Measurements from ENCODE around the gene RAP1GAP.

RAP1GAP gene

DNA sequence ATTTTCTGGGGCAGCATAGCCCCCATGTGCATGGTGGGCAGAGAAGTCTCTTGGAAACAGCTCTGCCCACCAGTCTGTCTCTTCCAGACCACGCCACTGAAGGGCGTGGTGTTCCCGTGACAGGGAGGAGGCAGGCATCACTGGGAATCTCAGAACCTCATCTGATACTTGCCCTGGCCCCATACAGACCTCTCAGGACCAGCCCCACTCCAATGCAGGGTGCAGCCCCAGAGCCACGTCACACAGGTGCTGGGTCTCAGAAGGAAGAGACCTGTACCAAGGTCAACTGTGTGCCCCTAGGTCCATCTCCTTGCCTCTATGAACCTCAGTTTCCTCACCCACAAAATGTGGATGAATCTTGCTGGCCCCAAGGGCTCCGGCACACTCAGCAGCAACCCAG is 7.3 kb downstream of the RAP1GAP start:
- no peak for DNase-seq

DNA sequence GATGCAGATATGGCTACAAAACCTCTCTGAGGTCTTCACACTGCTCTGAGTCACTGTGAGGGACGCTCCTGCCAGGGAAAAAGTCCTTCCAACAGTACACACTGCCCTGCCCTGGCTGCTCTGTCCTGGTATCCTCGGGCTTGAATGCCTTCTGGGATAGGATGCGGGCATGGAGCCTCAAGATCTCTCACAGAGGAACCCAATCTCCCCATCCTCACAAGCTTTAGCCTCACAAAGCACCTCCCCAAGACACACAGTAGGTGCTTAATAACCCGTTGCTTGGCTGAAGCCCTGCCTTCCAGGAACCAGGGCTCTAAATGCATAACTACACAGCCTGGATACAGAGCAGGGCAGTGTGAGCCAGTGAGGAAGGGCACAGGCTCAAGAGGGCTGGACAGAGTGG is 9.2 kb downstream of the RAP1GAP start:
- DNase-seq, result no peak

- peak; percentile 67 for DNase-seq
Observed at GRCh38 chr1:21659099-21659923, 9.8 kb downstream of the RAP1GAP start.

DNA sequence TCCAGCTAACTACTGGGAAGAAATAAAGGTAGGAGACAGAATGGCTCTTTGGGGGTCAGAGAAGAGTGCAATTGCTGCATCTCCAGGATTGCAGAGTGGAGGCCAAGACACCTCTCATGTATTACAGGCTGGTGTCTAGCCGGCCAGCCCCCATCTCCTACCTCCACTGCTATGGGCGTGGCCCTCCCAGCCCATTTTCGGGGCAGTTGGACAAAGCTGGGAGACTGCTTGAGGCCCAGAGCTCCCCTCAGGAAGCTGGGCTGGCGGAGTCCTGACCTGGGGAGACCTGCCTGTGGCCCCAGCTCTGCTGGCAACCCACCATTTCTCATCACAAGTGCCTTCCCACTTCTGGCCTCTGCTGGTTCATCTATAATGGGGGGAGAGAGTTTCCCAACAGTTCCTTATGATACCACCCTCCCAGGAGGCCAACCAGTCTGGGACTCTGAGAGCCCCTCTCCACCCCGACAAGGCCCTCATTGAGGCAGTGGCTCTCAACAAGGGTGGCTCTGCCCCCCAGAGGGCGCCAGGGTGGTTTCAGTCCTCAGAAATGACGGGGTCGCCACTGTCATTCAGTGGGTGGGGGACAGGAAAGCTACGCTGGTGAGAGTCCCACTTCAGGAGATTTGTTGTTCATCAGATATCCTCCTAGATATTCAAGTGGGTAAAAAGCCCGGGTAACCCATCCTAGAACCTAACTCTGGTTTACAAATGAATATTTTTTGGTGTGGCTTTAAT is 11.5 kb downstream of the RAP1GAP start:
- no peak for DNase-seq

DNA sequence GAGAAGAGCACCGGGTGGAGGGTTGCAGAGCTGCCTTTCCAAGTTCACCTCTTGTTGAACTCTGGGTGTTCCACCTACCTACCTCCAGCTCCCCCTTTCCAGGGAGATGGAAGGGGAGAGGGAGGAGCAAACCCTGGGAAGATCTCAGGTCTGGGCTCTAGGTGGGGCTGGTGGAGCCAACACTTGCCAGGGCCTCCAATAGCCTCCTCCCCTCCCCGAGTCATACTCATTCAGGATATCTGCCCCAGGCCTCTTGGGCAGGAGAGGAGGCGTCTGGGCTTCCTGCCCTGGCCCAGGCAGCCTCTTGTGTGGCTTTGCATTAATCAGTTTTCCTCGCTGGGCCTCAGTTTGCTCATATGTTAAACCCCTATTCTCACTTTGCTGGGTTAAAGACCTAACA is 13.4 kb downstream of the RAP1GAP start:
- no peak for DNase-seq

DNA sequence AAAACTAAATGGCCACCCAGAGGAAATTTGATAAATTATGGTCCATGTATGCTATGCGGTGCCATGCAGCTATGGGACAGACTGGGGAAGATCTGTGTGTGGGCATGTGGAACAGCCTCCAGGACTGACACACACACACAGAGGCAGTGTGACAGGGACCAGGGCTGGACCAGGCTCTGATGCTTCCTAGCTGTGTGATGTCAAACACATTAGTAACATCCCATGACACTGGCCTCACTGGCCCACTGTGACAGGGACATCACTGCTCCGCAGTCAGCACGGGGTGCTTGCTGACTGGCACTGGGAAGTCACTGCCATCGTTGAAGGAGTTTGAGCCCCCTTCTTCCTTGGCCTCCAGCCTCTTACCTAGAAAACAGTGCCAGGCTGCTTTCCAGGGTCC is 13.9 kb downstream of the RAP1GAP start:
- DNase-seq, result no peak

- no peak for DNase-seq
Observed at GRCh38 chr1:21654209-21654608, 14.9 kb downstream of the RAP1GAP start.

GRCh38 chr1:21653744-21654100 is 15.4 kb downstream of the RAP1GAP start:
- DNase-seq, result no peak

DNA sequence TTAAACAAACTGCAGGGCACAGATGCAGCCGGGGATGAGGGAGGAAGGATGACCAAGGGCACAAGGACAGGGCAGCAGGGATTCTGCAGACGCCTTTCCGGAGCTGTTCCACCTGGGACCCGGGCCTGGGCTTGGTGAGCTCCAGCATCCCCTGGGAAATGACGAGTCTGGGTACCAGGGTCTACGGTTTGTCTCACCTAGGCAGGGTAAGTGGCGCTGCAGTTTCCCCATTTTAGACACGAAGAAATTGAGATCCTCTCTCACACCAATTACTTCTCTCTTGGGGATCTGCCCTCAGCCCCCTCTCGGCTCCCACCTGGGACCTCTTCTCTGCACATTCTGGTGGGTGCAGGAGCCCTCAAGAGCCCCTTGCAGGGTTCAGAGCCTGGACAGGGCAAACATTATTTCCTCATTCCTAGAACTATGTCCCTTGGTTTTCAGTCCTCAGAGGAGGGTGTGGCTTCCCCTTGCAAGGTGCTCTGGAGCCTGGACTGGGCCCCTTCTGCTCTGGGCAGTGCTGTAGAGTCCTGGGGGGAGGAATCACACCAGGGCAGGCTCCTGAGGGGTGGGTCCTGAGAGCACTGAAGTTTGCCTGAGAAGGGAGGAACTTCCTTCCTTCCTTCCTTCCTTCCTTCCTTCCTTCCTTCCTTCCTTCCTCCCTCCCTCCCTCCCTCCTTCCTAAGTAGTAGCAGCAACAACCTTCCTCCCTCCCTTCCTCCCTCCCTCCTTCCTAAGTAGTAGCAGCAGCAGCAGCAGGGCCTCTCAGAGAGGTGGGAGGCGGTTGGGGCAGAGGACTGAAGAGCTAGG is 16.0 kb downstream of the RAP1GAP start:
- no peak for DNase-seq

GRCh38 chr1:21652101-21652936 is 16.8 kb downstream of the RAP1GAP start:
- no peak for DNase-seq

- peak; percentile 14 for DNase-seq
Observed at GRCh38 chr1:21651214-21652042, 17.7 kb downstream of the RAP1GAP start.

DNA sequence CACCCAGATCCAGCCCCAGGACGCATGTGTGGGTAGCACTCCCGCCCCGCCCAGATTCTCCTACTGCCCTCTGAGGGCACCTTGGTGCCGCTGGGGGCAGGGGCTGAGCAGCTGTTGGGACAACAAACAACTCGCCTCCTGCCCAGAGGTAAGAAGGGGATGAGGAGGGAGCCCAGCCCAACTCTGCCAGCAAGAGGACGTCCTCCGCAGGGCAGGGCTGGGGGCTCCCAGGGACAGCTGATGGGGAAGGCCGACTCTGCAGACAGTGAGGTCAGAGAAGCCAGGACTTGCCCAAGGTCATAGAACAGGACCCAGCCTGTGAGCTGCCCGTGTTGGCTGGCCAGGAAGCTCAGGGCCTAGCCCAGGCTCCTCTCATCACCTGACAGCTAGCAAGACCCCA is 18.8 kb downstream of the RAP1GAP start:
- no peak for DNase-seq

DNA sequence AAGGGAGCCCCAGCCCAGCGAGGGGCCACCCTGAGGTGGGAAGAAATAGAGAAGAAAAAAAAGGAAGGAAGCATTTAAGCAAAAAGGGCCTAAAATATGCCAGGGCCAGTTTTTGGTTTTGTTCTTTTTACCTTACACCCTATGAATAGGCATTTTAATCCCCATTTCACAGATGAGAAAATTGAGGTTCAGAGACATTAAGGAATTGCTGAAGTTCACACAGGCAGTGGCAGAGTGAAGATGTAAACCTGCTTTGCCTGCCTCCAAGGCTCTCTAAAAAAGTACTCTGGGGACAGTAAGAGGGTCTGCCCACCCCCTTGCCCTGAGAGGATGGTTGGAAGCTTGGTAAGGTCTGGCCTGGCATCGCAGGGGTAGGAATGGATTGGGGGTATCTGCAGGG is 19.8 kb downstream of the RAP1GAP start:
- no peak for DNase-seq

GRCh38 chr1:21648791-21649190 is 20.4 kb downstream of the RAP1GAP start:
- no peak for DNase-seq

DNA sequence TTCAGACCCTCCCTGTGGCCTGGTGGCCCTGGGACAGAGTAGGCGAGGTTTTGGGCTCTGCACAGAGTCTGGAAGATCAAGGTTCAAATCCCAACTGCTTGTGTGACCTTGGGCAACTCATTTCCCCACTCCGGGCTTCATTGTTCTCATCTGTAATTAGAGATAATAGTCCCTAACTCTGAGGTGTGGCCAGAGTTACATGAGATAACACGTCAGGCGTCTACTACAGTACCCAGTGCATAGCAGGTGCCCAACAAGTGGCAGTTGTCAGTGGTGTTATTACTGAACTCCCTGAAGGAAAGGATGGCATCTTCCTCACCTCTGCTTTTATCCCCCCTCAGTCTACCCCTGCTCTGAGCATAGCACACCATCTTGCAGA is 20.8 kb downstream of the RAP1GAP start:
- no peak for DNase-seq

DNA sequence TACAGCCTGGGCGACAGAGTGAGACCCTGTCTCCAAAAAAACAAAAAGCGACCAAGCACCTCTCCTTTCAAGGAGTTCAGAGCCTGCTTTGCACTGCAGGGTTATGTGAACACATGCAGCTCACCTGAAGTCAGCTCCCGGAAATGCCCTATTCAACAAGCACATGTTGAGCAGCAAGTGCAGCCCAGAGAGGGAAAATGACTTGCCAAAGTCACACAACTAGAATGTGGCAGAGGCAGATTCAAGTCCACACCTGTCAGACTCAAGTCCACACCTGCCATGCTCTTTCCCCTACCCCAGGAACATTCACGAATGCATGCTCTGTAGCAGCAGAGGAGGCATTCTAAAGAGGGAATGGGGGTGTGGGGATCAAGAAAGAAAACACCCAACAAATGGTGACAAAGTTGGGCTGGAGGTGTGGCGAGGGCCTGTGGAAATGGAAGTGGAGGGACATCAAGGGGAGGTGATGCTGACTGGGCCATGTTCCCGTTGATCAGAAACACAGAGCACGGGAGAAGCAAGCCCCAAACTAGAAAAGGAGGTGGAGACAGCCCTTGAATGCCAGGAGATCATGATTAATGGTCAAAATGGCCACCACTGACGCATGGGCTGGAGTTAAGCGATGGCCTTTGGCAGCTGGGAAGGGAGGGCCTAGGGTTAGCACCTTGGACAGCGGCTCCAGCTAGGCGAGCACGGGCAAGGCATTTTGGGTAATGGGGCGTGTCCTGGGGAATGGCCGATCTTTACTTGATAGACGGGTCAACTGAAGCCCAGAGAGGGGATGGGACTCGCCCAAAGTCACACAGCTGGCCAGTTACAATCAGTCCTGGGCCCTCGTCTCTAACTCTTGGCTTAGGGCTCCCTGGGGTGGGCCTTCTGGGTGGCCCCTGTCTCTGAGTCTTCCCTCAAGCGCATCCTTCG is 21.5 kb downstream of the RAP1GAP start:
- no peak for DNase-seq

DNA sequence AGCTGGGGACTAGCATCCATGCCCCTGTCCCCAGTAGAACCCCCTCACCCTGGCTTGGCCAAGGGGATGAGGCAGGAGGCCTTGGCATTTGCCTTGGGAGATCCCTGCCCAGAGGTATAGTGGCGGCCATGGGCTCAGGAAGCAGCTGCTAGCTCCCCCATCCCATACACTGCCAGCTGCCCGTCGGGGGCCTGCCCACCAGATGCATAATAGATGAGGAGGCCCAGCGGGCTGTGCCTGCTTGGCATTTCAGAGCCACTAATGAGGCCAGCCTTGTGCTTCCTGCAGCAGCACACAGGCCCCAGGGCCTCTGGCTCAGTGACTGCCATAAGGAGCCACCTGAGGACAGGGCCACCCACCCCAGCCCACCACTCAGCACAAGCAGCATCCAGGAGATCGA is 23.6 kb downstream of the RAP1GAP start:
- no peak for DNase-seq

DNA sequence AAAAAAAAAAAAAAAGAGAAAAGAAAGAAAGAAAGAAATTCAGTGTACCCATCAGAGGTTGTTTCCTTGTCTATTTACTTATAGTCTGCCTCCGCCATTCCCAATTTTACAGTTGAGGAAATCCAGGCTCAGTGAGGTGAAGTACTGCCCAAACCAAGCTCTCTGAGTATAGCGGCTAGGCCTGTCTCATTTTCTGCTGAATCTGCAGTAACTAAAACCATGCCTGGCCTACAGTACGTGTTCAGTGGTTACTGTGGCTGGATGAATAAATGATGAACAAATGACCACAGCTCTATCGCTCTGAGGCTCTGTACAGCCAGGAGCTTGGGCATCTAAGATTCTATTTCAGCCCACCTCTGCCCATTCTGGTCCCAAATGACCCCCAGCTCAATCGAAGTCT is 24.3 kb downstream of the RAP1GAP start:
- no peak for DNase-seq

DNA sequence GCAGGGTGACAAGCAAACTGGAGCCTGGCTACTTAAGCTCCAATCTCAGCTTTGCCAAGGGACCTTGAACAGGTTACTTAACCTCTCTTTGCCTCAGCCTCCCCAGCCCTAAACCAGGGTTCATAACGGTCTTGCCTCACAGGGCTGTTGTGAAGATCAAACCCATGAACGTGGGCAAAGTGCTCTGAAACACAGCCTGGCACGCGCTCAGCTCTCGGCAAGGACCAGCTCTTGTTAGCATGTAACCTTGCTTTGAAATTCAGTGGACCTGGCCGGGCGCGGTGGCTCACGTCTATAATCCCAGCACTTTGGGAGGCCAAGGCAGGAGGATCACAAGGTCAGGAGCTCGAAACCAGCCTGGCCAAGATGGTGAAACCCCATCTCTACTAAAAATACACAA is 24.8 kb downstream of the RAP1GAP start:
- no peak for DNase-seq

- DNase-seq, result no peak
Observed at GRCh38 chr1:21643624-21644023, 25.5 kb downstream of the RAP1GAP start.

Measured in activated CD4-positive, alpha-beta T cell treated with anti-CD3 and anti-CD28 coated beads for 1 hour (primary cell).